Endothelial cell (in vitro differentiated cells): ENCODE measurements around the gene RGS6. TPM values are rescaled to one million over a fixed set of nuclear protein-coding genes. Genes with fewer than 3 reads are reported as not detected.

Source experiments
- DNase-seq: peaks from one replicate; pipeline ENCODE4 v3.0.0; 2021; ENCODE audit warnings: low spot score
- H3K27ac Mint-ChIP-seq: one replicate; pipeline ENCODE4 v1.8.0; 2021; ENCODE audit warnings: mixed read lengths, inconsistent platforms; ENCODE audit not compliant: unreplicated experiment
- H3K27me3 Mint-ChIP-seq: one replicate; pipeline ENCODE4 v1.8.0; 2021; ENCODE audit warnings: mild to moderate bottlenecking, moderate library complexity, mixed read lengths, inconsistent platforms; ENCODE audit not compliant: unreplicated experiment
- H3K36me3 Mint-ChIP-seq: one replicate; pipeline ENCODE4 v1.8.0; 2021; ENCODE audit warnings: mild to moderate bottlenecking, low read depth, mixed read lengths, inconsistent platforms; ENCODE audit not compliant: unreplicated experiment
- H3K4me1 Mint-ChIP-seq: one replicate; pipeline ENCODE4 v1.8.0; 2021; ENCODE audit warnings: mild to moderate bottlenecking, mixed read lengths, inconsistent platforms; ENCODE audit not compliant: unreplicated experiment
- H3K4me3 Mint-ChIP-seq: one replicate; pipeline ENCODE4 v1.8.0; 2021; ENCODE audit warnings: mild to moderate bottlenecking, mixed read lengths, inconsistent platforms; ENCODE audit not compliant: unreplicated experiment
- H3K9me3 Mint-ChIP-seq: one replicate; pipeline ENCODE4 v1.8.0; 2021; ENCODE audit warnings: mixed read lengths, inconsistent platforms; ENCODE audit not compliant: unreplicated experiment
- CTCF ChIP-seq: fragments of 200-600 bp; sonication (generic); IDR thresholded peaks from one replicate; pipeline ENCODE4 v1.5.0; 2021; ENCODE audit warnings: antibody characterized with exemption; ENCODE audit not compliant: unreplicated experiment
- total RNA-seq: library from RNA; stranded (reverse); fragmentation: NEBNext Ultra II Directional; extraction: Animal tissue kit (Norgen Biotek cat#: 25700); gene quantifications from one replicate; pipeline ENCODE4 v1.2.1, GENCODE V29; 2021; ENCODE audit not compliant: unreplicated experiment

RGS6 gene
- total RNA-seq, 1 donor from 2014 or later: 15.7 TPM

DNA sequence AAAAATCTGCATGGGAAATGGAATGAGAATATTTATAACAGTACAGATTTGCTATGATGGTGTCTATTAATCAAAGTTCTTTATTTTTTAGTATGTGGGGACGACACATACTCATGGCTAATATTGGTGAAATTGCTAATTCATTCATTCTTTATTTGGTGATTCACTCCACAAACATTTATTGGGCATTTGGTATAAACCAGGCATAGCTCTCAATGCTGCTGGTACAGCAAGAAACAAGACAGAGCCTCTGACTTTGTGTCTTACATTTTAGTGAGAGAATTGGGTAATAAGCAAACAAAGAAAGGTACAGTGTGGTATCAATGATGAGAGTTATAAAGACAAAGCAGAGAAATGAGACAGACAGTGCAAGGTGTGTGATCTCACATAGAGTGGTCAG lies 129.5 kb downstream of the RGS6 start:
- Mint-ChIP-seq H3K4me3 (no peak overlapping the region), H3K9me3 (no peaks in the 10 kb centered on the region), H3K36me3 (no peaks in the 10 kb centered on the region), H3K27ac (no peak overlapping the region), H3K4me1 (no peaks in the 10 kb centered on the region), H3K27me3 (peaks cover 4% of the 10 kb centered on the region)
- TF ChIP-seq CTCF: no peak
- DNase-seq: no peak

DNA sequence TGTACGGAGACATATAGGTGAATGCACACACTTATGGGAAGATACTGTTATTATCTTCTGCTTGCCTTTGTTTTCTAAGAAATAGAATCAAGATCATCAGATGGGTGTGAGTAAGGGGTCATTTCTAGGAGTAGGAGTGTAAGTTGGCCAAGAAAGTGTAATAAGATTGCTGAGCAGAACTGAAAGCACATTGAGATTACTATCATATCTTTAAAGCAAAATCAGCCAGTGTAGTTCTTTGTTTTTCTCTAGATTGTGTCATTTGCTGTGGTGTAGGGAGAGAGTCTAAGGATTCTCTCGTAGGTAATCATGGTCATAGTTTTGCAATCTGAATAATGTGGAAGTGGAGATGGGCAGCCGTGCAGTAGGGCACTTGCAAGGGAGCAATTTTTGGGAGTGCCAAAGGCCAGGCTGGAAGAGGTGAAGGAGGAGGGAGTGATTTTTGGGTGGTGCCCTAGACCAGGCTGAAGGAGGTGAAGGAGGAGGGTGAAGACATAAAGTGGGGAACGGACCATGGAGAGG lies 131.6 kb downstream of the RGS6 start:
- no peaks in the 10 kb centered on the region for H3K4me1 Mint-ChIP-seq
- H3K27ac Mint-ChIP-seq: no peak overlapping the region
- no peak for TF ChIP-seq CTCF
- no peaks in the 10 kb centered on the region for H3K9me3 Mint-ChIP-seq
- no peak overlapping the region for H3K4me3 Mint-ChIP-seq
- H3K27me3 Mint-ChIP-seq: peaks cover 4% of the 10 kb centered on the region
- no peak for DNase-seq
- no peaks in the 10 kb centered on the region for H3K36me3 Mint-ChIP-seq

GRCh38 chr14:72064501-72064900 lies 132.3 kb downstream of the RGS6 start:
- TF ChIP-seq CTCF: no peak
- Mint-ChIP-seq H3K4me1 (no peaks in the 10 kb centered on the region), H3K9me3 (no peaks in the 10 kb centered on the region), H3K27ac (no peak overlapping the region), H3K4me3 (no peak overlapping the region), H3K27me3 (peaks cover 4% of the 10 kb centered on the region), H3K36me3 (no peaks in the 10 kb centered on the region)
- no peak for DNase-seq

DNA sequence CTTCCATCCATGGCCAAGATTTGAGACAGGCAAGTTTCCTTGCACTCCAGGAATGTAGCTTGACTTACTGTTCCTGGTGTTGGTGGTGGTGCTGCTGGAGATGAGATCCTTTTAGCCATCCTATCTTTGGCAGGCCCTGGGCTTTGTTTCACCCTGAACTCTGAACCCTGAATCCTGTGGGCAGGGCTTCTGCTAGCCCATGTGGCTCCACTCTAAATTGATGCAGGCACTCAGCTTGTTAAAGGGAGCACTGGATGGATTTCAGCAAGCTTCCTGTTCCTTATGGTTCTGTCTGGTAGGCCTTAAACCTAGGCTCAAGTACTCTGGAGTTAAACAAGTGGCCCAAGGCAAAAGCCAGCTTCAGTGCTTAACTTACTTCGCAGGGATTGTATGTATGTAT lies 138.2 kb downstream of the RGS6 start:
- H3K27ac Mint-ChIP-seq: no peak overlapping the region
- DNase-seq: no peak
- no peak for TF ChIP-seq CTCF
- no peak overlapping the region for H3K4me3 Mint-ChIP-seq
- no peaks in the 10 kb centered on the region for H3K27me3 Mint-ChIP-seq
- no peaks in the 10 kb centered on the region for H3K9me3 Mint-ChIP-seq
- H3K36me3 Mint-ChIP-seq: no peaks in the 10 kb centered on the region
- no peaks in the 10 kb centered on the region for H3K4me1 Mint-ChIP-seq

DNA sequence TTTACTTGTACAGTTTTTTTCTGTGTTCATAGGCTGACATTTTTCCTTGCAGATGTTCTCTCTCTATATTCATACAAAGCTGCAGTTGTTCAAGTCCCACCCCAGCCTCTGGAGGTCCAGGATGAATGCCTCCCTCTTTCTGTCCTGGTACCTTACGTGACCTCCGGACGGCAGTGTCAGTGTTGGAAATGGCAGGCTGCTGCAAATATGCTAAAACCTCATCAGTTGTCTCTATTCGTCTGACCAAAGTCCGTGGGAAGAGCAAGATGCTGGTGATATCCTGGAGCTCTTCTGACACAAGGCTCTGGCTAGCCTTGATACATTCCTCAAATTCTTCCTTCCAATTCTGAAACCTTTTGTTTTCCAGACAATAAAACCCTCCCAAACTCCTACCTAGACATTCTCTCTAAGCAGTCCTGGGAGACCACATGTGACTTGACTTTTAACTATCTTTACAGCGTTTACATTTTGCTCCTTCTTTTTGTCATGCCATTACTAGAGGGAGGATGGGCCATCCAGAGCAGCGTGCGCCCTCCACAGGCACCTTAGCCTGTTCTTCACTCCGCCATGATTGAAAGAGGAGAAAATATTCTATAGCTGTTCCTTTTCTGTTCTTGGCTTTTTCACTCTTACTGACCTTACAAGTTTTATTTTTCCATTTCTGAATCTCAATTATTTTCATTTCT lies 143.6 kb downstream of the RGS6 start:
- Mint-ChIP-seq H3K4me3 (no peak overlapping the region), H3K27ac (no peak overlapping the region), H3K27me3 (no peaks in the 10 kb centered on the region), H3K4me1 (no peaks in the 10 kb centered on the region), H3K36me3 (no peaks in the 10 kb centered on the region), H3K9me3 (no peaks in the 10 kb centered on the region)
- no peak for DNase-seq
- no peak for TF ChIP-seq CTCF
